ENCODE results near the gene SLC34A3. TPM values are rescaled to one million over a fixed set of nuclear protein-coding genes. Genes with fewer than 3 reads are reported as not detected.

The SLC34A3 gene
- total RNA-seq, 1 experiment from 2014 or later, result 2.5 TPM

- POLR2A ChIA-PET (ENCODE audit: unreplicated experiment), result interaction anchor here (0.5 to 0.6 kb wide), 3 partner anchors 19 to 55 kb away, joined by 3 to 4 read pairs (median 3); no protein-coding TSS in a partner anchor
- peaks cover 54% of the 10 kb centered on the region for H3K4me1 ChIP-seq (replicated peaks; ENCODE audit: insufficient read depth)
- H2AFZ ChIP-seq, result no peak overlapping the region
- H3F3A ChIP-seq (ENCODE audit: insufficient read depth, low read depth), result peaks cover 62% of the 10 kb centered on the region
- CTCF ChIA-PET, result interaction anchor here (0.6 kb wide), 1 partner anchor 553 kb away, joined by 3 read pairs; no protein-coding TSS in a partner anchor
- H3K4me3 ChIP-seq, result peak overlapping the region; percentile 63
- no peaks in the 10 kb centered on the region for H3K9me3 ChIP-seq (ENCODE audit: insufficient read depth, low read depth)
- BruUV-seq (replicated peaks), result no TSS peak
- H3K27ac ChIP-seq, result no peak overlapping the region
- H3K27me3 ChIP-seq (ENCODE audit: insufficient read depth, low read depth), result no peaks in the 10 kb centered on the region
- no peak for DNase-seq
- no peaks in the 10 kb centered on the region for H3K9me2 ChIP-seq (ENCODE audit: insufficient read depth)
- H3K79me2 ChIP-seq (ENCODE audit: low read depth), result peaks cover 7% of the 10 kb centered on the region; the same call in 1 of the 2 replicates
- intact Hi-C loops (cut with micrococcal nuclease; ENCODE audit: unreplicated experiment), result loop anchor here (1.0 kb wide), 1 partner anchor 22 kb away; no protein-coding TSS in a partner anchor
- peak overlapping the region; percentile 75 for H3K4me2 ChIP-seq
- no peak for TF ChIP-seq CTCF (conservative IDR thresholded peaks at IDR 0.05)
- no peak for TF ChIP-seq EZH2 (IDR thresholded peaks at IDR 0.05; ENCODE audit: low read depth)
- no peaks in the 10 kb centered on the region for H3K36me3 ChIP-seq (ENCODE audit: low read depth)
- no peaks in the 10 kb centered on the region; the same call in 1 of the 2 replicates for H4K20me1 ChIP-seq (ENCODE audit: insufficient read depth)
Observed at GRCh38 chr9:137221506-137222111, 9.1 kb upstream of the SLC34A3 start.

DNA sequence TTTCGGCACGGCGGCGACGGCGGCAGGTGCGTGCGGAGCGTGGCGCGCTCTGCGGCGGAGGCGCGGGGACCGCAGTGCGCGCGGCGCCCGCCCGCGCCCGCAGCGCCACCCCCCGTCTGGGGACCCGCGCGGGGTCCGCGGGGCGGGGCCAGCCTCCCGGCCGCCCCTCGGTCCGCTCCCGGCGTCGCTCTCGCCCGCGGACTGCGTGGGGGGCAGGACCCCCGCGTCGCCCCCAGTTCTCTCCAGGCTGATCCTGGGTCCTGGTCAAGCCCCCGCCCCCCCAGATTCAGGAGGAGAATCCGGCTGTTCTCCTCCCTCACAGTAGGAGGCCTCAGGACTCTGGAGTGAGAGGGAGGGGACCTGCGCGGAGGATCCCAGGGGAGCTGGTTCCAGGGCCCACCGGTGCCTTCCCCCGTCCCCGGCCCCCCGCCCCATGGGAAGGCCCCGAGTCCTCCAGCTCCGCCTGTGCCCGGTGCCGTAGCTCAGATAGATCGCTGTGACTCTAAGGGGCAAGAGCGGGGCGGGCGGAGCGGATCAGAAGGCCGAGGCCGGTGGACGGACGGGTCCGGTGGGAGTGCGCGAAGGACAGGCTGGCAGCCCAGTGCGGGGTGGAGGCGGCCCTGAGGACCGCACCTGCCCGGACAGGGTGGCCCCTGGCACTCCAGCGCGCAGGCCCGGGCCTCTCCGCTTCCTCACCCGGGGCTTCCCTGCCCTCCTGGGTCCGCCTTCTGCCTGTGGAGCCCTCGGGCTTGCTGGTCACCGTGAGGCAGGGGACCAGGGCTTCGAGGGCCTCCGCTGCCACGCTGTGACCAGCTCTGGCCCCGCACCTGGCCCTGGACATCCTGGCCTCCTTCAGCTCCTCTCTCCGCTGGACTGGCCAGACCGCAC, 8.3 kb upstream of the SLC34A3 start, which contains the start of gene RNF208:
RNF208 (minus strand) TSS at position 51 of the 888 bp plus-strand sequence. CDS start 1,028 bp downstream, outside the sequence.
- Histone ChIP-seq H3K4me3 (peak within 1 kb of the TSS; percentile 90), H3K79me2 (ENCODE audit: low read depth) (peaks cover 7% of the 10 kb centered on the region; the same call in 1 of the 2 replicates), H4K20me1 (ENCODE audit: insufficient read depth) (no peaks in the 10 kb centered on the region; the same call in 1 of the 2 replicates), H3K36me3 (ENCODE audit: low read depth) (no peaks in the 10 kb centered on the region), H2AFZ (peak within 1 kb of the TSS; percentile 75), H3K27me3 (ENCODE audit: insufficient read depth, low read depth) (no peaks in the 10 kb centered on the region), H3K9me3 (ENCODE audit: insufficient read depth, low read depth) (no peaks in the 10 kb centered on the region), H3K27ac (peak within 1 kb of the TSS; percentile 38), H3K4me2 (peak within 1 kb of the TSS; percentile 99), H3F3A (ENCODE audit: insufficient read depth, low read depth) (peaks cover 66% of the 10 kb centered on the region), H3K4me1 (replicated peaks; ENCODE audit: insufficient read depth) (peaks cover 54% of the 10 kb centered on the region), H3K9me2 (ENCODE audit: insufficient read depth) (no peaks in the 10 kb centered on the region)
- intact Hi-C loops (cut with micrococcal nuclease; ENCODE audit: unreplicated experiment), result loop anchor here (1.0 kb wide), 2 partner anchors 21 to 24 kb away; no protein-coding TSS in a partner anchor
- CTCF ChIA-PET, result interaction anchor here (0.6 kb wide), 1 partner anchor 27 kb away, joined by 3 read pairs; no protein-coding TSS in a partner anchor
- TF ChIP-seq EZH2 (IDR thresholded peaks at IDR 0.05; ENCODE audit: low read depth) (no peak), CTCF (conservative IDR thresholded peaks at IDR 0.05) (no peak)
- DNase-seq, result no peak
- no TSS peak for BruUV-seq (replicated peaks)
- POLR2A ChIA-PET (ENCODE audit: unreplicated experiment), result interaction anchor here (0.6 to 1.8 kb wide), 8 partner anchors 18 to 93 kb away, joined by 3 to 18 read pairs (median 8); partner anchors contain the start of genes ANAPC2, SSNA1 and TUBB4B

Data from PC-9 (cell line).